ENCODE data around the gene TMEM120B.

DNA sequence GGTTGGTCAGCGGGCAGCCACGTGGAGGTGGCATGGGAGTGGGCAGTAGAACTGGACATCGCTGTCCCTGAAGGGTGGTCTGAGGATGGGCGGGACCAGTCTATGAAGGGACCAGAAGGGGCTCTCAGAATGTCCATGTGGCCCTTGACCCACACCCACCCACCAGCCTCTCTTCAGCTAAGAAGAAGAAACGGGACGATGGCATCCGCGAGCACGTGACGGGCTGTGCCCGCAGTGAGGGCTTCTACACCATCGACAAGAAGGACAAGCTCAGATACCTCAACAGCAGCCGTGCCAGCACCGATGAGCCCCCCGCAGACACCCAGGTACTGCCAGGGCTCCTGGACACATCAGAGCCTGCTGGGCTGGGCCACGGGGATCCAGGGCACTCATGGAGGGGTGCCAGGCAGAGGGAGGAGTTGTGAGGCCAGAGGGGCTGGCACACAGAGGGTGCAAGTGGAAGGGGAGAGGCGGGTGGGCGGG lies 112.5 kb downstream of the TMEM120B start:
- TF ChIP-seq, protein P1, sequence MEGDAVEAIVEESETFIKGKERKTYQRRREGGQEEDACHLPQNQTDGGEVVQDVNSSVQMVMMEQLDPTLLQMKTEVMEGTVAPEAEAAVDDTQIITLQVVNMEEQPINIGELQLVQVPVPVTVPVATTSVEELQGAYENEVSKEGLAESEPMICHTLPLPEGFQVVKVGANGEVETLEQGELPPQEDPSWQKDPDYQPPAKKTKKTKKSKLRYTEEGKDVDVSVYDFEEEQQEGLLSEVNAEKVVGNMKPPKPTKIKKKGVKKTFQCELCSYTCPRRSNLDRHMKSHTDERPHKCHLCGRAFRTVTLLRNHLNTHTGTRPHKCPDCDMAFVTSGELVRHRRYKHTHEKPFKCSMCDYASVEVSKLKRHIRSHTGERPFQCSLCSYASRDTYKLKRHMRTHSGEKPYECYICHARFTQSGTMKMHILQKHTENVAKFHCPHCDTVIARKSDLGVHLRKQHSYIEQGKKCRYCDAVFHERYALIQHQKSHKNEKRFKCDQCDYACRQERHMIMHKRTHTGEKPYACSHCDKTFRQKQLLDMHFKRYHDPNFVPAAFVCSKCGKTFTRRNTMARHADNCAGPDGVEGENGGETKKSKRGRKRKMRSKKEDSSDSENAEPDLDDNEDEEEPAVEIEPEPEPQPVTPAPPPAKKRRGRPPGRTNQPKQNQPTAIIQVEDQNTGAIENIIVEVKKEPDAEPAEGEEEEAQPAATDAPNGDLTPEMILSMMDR (IDR thresholded peaks at IDR 0.05), result no peak
- TF ChIP-seq POLR2A (IDR thresholded peaks at IDR 0.05), result no peak

Measured in body of pancreas (tissue), 4 donors.